Stomach smooth muscle (tissue), 2 donors: Measurements from ENCODE around the gene SENP1.

Experiments
- H3K27ac ChIP-seq: one replicate; pipeline ENCODE4 v1.7.0; 2013; ENCODE audit warnings: mild to moderate bottlenecking, low read length, inconsistent platforms
- H3K27me3 ChIP-seq, 2 donors: one replicate each; pipeline ENCODE4 v1.7.0; 2013; ENCODE audit warnings: low read length in 2 of 2; ENCODE audit not compliant: insufficient read depth in 2 of 2, control insufficient read depth in 1 of 2
- H3K36me3 ChIP-seq, 2 donors: one replicate each; pipeline ENCODE4 v1.7.0; 2013; ENCODE audit warnings: low read length in 2 of 2; ENCODE audit not compliant: control insufficient read depth in 2 of 2, insufficient read depth in 2 of 2
- H3K4me1 ChIP-seq: one replicate; pipeline ENCODE4 v1.7.0; 2013; ENCODE audit warnings: low read length; ENCODE audit not compliant: control insufficient read depth, insufficient read depth
- H3K4me3 ChIP-seq, 2 donors: one replicate each; pipeline ENCODE4 v1.7.0; 2013; ENCODE audit warnings: low read length in 2 of 2
- H3K9ac ChIP-seq, 2 donors: one replicate each; pipeline ENCODE4 v1.7.0; 2013; ENCODE audit warnings: low read length in 2 of 2, mild to moderate bottlenecking in 1 of 2
- H3K9me3 ChIP-seq, 2 donors: one replicate each; pipeline ENCODE4 v1.7.0; 2013; ENCODE audit warnings: low read length in 2 of 2; ENCODE audit not compliant: control insufficient read depth in 2 of 2
- donor health status: healthy.
- donor health status: Pancreatic carcinoma.

Gene SENP1

DNA sequence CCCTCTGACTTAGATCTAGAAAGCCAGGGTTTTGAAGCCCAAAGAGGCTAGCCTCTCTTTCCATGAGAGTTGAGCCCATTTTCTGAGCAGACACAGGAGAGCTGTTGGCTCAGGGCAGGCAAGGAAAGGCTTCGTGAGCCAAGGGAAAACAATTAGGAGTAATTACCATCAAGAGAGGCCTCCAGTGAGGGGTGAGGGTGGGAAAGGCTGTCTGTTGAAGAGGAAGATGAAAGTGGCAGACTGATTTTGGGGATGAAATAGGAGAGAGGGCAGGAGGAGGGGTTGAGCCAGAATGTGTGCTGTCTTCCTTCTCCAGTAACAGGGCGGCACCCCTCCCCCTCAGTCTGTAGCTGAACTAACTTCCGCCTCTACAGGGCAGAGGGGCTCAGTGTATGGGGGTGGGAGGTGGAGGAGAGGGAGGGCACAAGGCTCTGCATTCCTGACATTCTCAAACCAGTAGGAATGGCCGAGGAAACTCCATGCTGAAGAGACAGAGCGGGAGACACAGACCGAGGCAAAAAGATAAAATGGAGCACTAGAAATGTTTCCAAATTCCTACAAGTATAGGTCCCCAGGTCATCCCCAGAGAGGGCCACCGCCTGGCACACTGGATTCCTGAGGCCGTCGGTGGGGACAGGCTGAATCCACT lies 68.5 kb downstream of the SENP1 start:
- Histone ChIP-seq H3K27ac (no peak overlapping the region), H3K9ac (no peak overlapping the region), H3K4me1 (no peaks in the 10 kb centered on the region), H3K36me3 (no peaks in the 10 kb centered on the region), H3K27me3 (peaks cover 0 to 11% of the 10 kb centered on the region in 2 donors), H3K9me3 (no peaks in the 10 kb centered on the region), H3K4me3 (no peak overlapping the region)

GRCh38 chr12:48036818-48037217 lies 69.1 kb downstream of the SENP1 start:
- peaks cover 0 to 11% of the 10 kb centered on the region in 2 donors for H3K27me3 ChIP-seq

GRCh38 chr12:48034835-48035805 lies 70.8 kb downstream of the SENP1 start:
- no peak overlapping the region for H3K9ac ChIP-seq
- H3K27me3 ChIP-seq = peaks cover 0 to 11% of the 10 kb centered on the region in 2 donors
- H3K9me3 ChIP-seq = no peaks in the 10 kb centered on the region
- no peak overlapping the region for H3K4me3 ChIP-seq
- H3K4me1 ChIP-seq = no peaks in the 10 kb centered on the region
- no peak overlapping the region for H3K27ac ChIP-seq
- no peaks in the 10 kb centered on the region for H3K36me3 ChIP-seq

More at GRCh38 chr12:48036818-48037217, 69.1 kb downstream of the SENP1 start:
- no peaks in the 10 kb centered on the region for H3K36me3 ChIP-seq
- H3K9me3 ChIP-seq = no peaks in the 10 kb centered on the region
- no peak overlapping the region for H3K27ac ChIP-seq
- H3K4me3 ChIP-seq = no peak overlapping the region
- H3K9ac ChIP-seq = no peak overlapping the region
- H3K4me1 ChIP-seq = no peaks in the 10 kb centered on the region

DNA sequence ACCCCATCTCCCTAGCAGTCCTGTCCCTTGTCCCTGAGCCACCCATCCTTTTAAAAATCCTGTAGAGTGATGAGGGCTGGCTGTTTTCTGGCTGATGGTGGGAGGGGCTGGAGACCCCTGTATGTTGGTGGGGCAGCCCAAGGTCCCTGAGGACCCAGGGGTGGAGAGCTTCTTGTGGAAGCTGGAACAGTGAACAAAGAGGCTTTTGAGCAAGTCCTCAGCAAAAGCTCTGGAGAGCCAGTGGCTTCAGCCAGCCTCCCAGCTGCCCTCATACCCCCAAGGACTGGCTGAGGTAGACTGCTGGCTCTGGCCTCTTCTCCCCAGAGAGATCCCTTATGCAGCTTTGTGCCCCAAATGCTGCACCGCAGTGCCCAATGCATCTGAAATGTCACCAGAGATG lies 72.4 kb downstream of the SENP1 start:
- H3K4me1 ChIP-seq = no peaks in the 10 kb centered on the region
- H3K36me3 ChIP-seq = no peaks in the 10 kb centered on the region
- no peak overlapping the region for H3K27ac ChIP-seq
- no peaks in the 10 kb centered on the region for H3K9me3 ChIP-seq
- H3K9ac ChIP-seq = no peak overlapping the region
- H3K4me3 ChIP-seq = no peak overlapping the region
- H3K27me3 ChIP-seq = peaks cover 0 to 11% of the 10 kb centered on the region in 2 donors

GRCh38 chr12:48032597-48032996 lies 73.3 kb downstream of the SENP1 start:
- no peaks in the 10 kb centered on the region for H3K36me3 ChIP-seq
- H3K27ac ChIP-seq = no peak overlapping the region
- no peak overlapping the region for H3K4me3 ChIP-seq
- H3K9me3 ChIP-seq = no peaks in the 10 kb centered on the region
- no peaks in the 10 kb centered on the region for H3K4me1 ChIP-seq
- H3K27me3 ChIP-seq = peaks cover 0 to 11% of the 10 kb centered on the region in 2 donors
- no peak overlapping the region for H3K9ac ChIP-seq

GRCh38 chr12:48031135-48031960 lies 74.5 kb downstream of the SENP1 start:
- Histone ChIP-seq H3K36me3 (no peaks in the 10 kb centered on the region), H3K4me1 (no peaks in the 10 kb centered on the region), H3K27me3 (peaks cover 0 to 8% of the 10 kb centered on the region in 2 donors), H3K27ac (no peak overlapping the region), H3K9me3 (no peaks in the 10 kb centered on the region), H3K9ac (no peak overlapping the region), H3K4me3 (no peak overlapping the region)

- H3K4me1 ChIP-seq = no peaks in the 10 kb centered on the region
- H3K9me3 ChIP-seq = no peaks in the 10 kb centered on the region
- no peaks in the 10 kb centered on the region for H3K36me3 ChIP-seq
- H3K4me3 ChIP-seq = no peak overlapping the region
- H3K9ac ChIP-seq = no peak overlapping the region
- no peak overlapping the region for H3K27ac ChIP-seq
- H3K27me3 ChIP-seq = peaks cover 0 to 5% of the 10 kb centered on the region in 2 donors
These were observed 75.7 kb downstream of the SENP1 start for GRCh38 chr12:48030173-48030650.

DNA sequence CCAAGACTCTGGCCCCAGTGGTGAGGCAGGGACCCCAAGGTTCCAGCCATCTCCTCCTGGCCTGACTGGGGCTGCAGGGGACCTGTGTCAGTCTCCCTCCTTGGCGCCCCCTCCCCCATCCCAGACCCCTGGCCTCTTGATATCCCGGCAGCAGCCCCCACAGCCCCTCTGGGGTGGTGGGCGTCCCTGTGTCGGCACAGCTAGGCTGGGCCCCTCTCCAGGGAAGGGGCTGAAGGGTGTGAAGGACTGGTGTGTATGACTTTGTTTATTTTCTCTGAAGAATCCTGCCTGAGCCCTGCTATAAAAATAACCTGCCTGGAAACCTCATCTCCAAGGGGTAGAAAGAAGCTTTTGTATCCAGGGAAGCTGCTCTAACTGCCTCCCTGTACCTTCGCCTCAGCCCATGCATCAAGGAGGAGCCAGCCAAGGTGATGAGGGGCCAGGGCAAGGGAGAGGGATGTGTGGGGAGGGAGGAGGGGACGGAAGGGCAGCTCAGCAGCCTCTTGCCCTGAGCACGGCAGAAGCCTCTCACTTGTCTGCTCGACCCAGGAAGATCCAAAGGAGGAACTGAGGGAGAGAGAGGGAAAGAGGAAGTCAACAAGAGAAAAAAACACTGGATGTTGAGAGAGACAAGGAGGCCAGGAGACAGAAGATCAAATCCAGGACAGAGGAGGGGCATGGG lies 76.2 kb downstream of the SENP1 start:
- peaks cover 0 to 5% of the 10 kb centered on the region in 2 donors for H3K27me3 ChIP-seq
- no peak overlapping the region for H3K9ac ChIP-seq
- no peaks in the 10 kb centered on the region for H3K9me3 ChIP-seq
- H3K36me3 ChIP-seq = no peaks in the 10 kb centered on the region
- H3K4me3 ChIP-seq = no peak overlapping the region
- H3K4me1 ChIP-seq = no peaks in the 10 kb centered on the region
- H3K27ac ChIP-seq = no peak overlapping the region

GRCh38 chr12:48028541-48029431 lies 77.1 kb downstream of the SENP1 start:
- Histone ChIP-seq H3K27ac (no peak overlapping the region), H3K4me3 (no peak overlapping the region), H3K36me3 (no peaks in the 10 kb centered on the region), H3K9me3 (no peaks in the 10 kb centered on the region), H3K27me3 (no peaks in the 10 kb centered on the region), H3K9ac (no peak overlapping the region), H3K4me1 (no peaks in the 10 kb centered on the region)
